Suppressor macrophage treated with lipopolysaccharide for 4 hours (primary cell): ENCODE results near the gene BCOR.

Experiments used
- DNase-seq: peaks from one replicate; pipeline ENCODE4 v3.0.0-alpha.2; 2020

The BCOR gene

GRCh38 chrX:40013266-40014195 is 84.2 kb downstream of the BCOR start:
- DNase-seq = no peak

GRCh38 chrX:40012868-40013265 is 84.9 kb downstream of the BCOR start:
- peak; percentile 65 for DNase-seq

GRCh38 chrX:40012039-40012867 is 85.5 kb downstream of the BCOR start:
- DNase-seq = no peak

- no peak for DNase-seq
Observed at GRCh38 chrX:40011322-40012038, 86.3 kb downstream of the BCOR start.

DNA sequence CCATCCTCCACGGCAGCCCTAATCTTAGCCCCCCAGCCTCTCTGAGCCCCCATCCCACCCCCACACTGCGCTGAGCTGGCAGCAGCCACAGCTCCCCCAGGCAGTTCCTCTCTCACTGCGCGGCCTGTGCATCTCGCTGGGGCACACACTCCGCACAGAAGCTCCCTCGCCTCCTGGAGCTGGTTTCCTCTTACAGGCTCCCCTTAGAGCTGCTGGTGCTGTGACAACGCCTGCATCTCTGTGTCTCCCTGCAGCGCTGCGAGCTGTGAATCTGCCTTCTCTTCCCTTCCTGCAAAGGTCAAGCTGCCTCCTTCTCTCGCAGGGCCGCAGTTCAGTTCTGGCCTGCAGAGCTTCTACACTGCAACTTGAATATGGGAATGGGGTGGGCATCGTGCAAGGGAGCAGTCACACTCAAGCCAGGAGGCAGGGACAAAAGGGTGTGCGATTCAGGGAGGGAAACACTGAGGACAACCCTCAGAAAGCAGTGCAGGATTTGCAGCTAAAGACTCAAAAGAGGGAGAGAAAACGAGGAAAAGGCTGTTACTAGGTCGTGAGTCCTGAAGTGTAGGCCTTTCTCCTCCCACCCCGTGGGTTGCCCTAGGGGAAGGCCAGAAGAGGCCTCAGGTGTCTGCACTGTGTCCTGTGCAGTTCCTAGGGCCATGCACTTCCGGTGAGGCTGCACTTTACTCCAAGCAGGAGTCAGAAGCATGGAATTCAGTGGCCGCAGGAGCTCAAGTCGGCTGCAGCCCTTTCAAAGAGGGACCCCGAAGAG is 87.0 kb downstream of the BCOR start:
- no peak for DNase-seq

- DNase-seq = no peak
Observed at GRCh38 chrX:40009890-40010289, 87.9 kb downstream of the BCOR start.

DNA sequence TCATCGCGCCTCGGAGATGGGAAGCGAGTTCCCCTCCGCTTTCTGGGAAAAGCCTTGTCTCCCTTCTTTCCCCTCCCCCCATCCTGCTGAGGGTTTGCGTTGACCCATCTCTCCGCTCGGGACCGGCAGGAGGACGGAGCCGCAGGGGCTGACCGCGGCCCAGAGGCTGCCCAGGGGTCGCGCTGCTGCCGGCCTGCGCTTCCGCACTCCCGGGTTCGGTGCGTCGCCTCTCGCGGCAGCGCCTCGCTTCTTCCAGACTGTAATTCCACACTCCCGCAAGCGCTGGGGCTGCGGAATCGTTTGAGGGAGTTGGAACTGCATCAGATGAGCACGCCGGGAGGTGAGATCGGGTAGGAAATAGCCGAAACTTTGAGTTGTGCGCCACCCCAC is 88.3 kb downstream of the BCOR start:
- no peak for DNase-seq

- DNase-seq = peak; percentile 63
Observed at GRCh38 chrX:40008791-40009461, 88.8 kb downstream of the BCOR start.

- no peak for DNase-seq
Observed at GRCh38 chrX:40007756-40008705, 89.7 kb downstream of the BCOR start.

DNA sequence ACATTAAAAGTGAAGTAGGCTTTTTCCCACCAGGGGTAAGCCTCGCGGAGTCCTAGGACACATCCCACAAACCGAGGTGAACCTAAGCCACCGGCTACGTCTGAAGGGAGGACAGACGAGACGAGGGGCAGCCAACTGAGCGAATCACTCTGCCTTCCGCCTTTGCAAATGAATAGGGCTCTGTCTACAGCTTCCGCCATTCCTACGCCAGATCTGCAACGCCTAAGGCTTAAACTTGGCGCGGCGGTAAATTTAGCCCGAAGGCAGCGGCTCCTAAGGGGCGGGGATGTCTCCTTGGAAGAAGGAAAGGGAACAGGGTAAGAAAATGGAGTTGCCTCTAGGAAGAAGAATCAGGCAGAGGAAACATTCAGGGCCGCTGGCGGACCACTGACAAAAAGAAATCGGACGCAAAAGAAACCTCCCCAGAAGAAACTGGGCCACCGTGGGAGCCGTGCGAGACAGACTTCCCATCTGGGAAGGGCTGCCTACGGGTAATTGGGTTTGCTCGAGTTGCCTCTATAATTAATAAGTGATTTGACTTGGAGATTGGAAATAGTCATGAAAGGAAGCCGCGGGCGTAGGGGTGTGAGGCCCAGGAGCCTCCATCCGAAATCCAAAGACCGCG is 90.5 kb downstream of the BCOR start:
- no peak for DNase-seq

DNA sequence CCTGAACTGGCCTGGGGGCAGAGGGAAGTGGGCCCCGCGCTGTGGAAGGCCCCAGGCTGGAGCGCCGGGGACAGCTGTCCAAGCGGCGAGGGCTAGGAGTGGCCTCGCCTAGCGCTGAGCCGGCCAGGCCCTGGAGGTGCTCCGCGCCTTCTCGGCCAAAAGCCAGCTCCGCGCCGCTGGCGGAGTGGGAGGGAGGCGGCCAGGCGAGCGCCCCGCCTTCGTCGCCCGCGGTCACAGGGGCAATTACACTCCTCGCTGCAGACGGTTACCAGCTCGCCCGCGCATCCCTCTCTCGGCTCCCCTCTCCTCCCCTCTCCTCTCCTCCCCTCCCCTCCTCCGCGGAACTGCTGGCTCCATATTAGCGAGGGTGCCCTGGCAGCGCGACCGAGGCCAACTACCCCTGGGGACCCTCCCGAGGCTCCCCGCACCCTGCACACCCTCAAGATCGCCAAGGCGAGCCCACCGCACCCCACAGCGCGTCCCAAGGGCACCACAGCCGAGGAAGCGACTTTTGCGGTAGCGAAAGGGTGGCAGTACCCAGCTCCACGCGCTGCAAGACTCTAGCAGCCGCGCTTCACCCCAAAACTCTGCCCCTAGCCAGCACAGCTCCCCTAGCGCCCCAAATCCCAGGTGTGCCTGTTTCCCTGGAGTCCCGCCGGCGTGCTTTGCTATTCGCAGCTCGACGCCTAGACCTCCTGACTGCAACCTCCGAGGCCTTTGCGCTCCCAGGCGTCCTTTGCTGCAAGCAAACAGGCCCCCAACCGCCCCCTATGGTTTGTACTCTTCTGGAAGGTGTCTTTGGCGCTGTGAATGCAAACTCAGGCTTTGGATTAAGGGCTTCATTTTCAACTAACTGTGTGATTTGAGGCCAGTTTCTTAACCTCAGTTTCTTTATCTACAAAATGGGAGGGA is 91.4 kb downstream of the BCOR start:
- no peak for DNase-seq

DNA sequence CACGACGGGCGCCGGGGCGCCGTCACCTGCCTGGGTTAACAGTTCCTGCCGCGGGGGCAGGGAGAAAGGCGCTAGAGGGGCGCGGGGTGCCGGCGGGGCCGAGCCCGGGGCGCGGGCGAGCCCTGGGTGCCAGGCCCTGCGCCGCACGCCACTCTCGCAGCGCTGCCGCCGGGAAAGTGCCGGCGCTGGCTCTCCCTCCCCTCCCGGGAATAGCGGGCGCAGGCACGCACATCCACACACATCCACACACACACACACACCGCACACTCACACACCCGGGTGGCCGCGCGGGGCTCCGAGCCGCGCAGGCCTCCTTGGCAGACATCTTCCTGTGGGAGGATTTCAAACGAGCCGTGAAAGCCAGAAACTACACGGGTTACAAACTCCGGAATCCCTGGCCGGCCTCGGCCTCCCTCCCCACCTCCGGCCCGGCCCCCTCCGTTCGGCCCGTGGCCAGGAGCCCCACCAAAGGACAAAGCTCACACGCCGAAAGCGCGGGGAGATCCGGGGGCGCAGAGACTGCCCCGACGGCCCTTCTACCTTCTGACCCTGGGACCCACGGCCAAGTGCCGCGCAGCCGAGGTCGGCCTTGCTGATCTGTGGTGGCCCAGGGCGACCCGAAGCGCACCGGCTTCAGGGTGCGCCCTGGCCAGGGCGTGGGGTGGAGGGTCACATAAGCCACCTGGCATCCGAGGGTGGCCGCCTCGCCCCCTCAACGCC is 92.3 kb downstream of the BCOR start:
- DNase-seq = no peak

GRCh38 chrX:40004921-40005291 is 92.9 kb downstream of the BCOR start:
- DNase-seq = no peak

GRCh38 chrX:40004246-40004535 is 93.6 kb downstream of the BCOR start:
- DNase-seq = no peak

DNA sequence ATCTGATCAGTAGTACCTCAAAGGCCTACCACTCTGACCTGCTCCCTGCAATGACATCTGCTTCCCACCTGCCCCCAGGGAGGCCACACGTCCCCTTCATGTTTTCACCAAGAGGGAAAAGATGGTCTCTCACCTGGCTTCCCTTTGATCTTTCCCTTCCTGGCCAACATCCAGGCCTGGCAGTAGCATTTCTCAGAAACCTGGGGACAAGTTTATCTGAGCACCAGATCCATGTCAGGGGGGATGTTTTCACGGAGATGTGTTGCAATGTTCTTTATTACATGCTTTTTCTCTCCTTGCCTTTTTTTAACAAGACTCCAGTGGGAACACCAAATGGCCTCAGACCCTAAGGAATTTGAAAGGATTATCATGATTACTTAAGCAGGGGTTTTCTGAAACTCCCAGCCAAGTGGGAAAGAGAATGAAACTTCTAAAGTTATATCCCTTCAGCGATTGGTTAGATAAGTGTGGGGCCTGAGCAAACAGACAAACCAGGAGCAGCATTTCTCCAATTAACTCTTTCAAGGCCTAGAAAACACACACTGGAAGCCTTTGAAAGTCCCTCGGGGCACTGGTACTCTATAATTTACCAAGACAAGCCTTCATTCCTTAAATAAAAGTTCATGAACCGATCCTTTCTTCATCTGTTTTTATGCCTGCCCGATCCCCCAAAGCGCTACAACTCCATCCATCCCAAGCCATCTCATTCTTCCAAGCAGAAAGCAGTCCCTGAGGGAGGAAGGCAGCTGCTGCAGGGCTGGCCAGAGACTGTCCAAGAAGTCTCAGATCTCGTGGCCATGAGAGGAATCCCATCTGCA is 94.1 kb downstream of the BCOR start:
- no peak for DNase-seq

- no peak for DNase-seq
Observed at GRCh38 chrX:40003071-40003427, 94.7 kb downstream of the BCOR start.
